Measurements from ENCODE around the gene TMEM79. TPM values are rescaled to one million over a fixed set of nuclear protein-coding genes. Genes with fewer than 3 reads are reported as not detected.

The TMEM79 gene
- total RNA-seq, 1 experiment from 2014 or later = 8.1 TPM

- no TSS peak for BruUV-seq (replicated peaks)
- H3K36me3 Mint-ChIP-seq (ENCODE audit: insufficient read depth, unreplicated experiment) = peaks cover 78% of the 10 kb centered on the region
- CTCF ChIA-PET = interaction anchor here (0.6 to 1.6 kb wide), 8 partner anchors 23 to 1000 kb away, joined by 3 to 6 read pairs (median 3); no protein-coding TSS in a partner anchor
These were observed 7.2 kb upstream of the TMEM79 start for GRCh38 chr1:156276966-156277381.

GRCh38 chr1:156279837-156280236 is 4.3 kb upstream of the TMEM79 start:
- no peaks in the 10 kb centered on the region for H3K9me3 Mint-ChIP-seq (ENCODE audit: unreplicated experiment)
- ChIA-PET POLR2A (interaction anchor here (0.6 to 10.4 kb wide), 10 partner anchors 10 to 1236 kb away, joined by 3 to 210 read pairs (median 32); partner anchors contain the start of genes CCT3, GLMP, PMF1 and SLC25A44), CTCF (interaction anchor here (0.5 to 6.5 kb wide), 14 partner anchors 14 to 351 kb away, joined by 3 to 72 read pairs (median 6); no protein-coding TSS in a partner anchor)
- no peak overlapping the region for H3K4me3 Mint-ChIP-seq (ENCODE audit: unreplicated experiment)
- intact Hi-C loops (cut with micrococcal nuclease) = loop anchor here (5.0 kb wide), 1 partner anchor 37 kb away; no protein-coding TSS in a partner anchor
- no peak for DNase-seq (ENCODE audit: unreplicated experiment)
- no peak for TF ChIP-seq CTCF (IDR thresholded peaks at IDR 0.05; ENCODE audit: unreplicated experiment)
- H3K36me3 Mint-ChIP-seq (ENCODE audit: insufficient read depth, unreplicated experiment) = peaks cover 49% of the 10 kb centered on the region
- no TSS peak for BruUV-seq (replicated peaks)
- H3K27me3 Mint-ChIP-seq (ENCODE audit: insufficient read depth, unreplicated experiment) = no peaks in the 10 kb centered on the region
- no peak overlapping the region for H3K27ac Mint-ChIP-seq (ENCODE audit: low read depth, unreplicated experiment)
- H3K4me1 Mint-ChIP-seq (ENCODE audit: insufficient read depth, unreplicated experiment) = peaks cover 48% of the 10 kb centered on the region

More at GRCh38 chr1:156276966-156277381, 7.2 kb upstream of the TMEM79 start:
- peak overlapping the region; percentile 36 for H3K27ac Mint-ChIP-seq (ENCODE audit: low read depth, unreplicated experiment)
- H3K27me3 Mint-ChIP-seq (ENCODE audit: insufficient read depth, unreplicated experiment) = no peaks in the 10 kb centered on the region
- no peaks in the 10 kb centered on the region for H3K9me3 Mint-ChIP-seq (ENCODE audit: unreplicated experiment)
- intact Hi-C loops (cut with micrococcal nuclease) = no loop called here
- no peak for TF ChIP-seq CTCF (IDR thresholded peaks at IDR 0.05; ENCODE audit: unreplicated experiment)
- POLR2A ChIA-PET = interaction anchor here (0.8 to 2.4 kb wide), 7 partner anchors 13 to 131 kb away, joined by 3 to 22 read pairs (median 3); partner anchors contain the start of genes CCT3, PMF1 and TSACC
- DNase-seq (ENCODE audit: unreplicated experiment) = peak; percentile 88
- peaks cover 32% of the 10 kb centered on the region for H3K4me1 Mint-ChIP-seq (ENCODE audit: insufficient read depth, unreplicated experiment)
- H3K4me3 Mint-ChIP-seq (ENCODE audit: unreplicated experiment) = no peak overlapping the region

DNA sequence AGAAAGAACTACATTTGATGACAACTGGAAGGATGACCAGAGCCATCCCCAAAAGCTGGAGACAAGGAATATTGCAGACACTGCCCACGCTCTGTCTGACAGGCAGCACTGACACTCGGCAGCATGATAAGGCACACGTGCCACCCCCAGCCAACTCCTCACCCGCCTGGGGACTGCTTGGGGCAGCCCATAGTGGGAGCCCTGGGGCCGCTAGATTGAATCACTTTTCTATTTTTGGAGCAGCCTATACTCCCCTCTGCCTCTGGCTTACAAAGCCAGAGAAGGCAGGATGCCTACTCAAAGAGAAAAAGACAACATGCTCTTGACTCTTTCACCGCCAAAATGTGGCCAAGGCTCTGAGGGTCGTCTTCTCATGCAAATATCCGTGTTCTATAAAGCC is 2.8 kb upstream of the TMEM79 start:
- peak overlapping the region; percentile 93 for H3K27ac Mint-ChIP-seq (ENCODE audit: low read depth, unreplicated experiment)
- H3K9me3 Mint-ChIP-seq (ENCODE audit: unreplicated experiment) = no peaks in the 10 kb centered on the region
- TF ChIP-seq CTCF (IDR thresholded peaks at IDR 0.05; ENCODE audit: unreplicated experiment) = no peak
- DNase-seq (ENCODE audit: unreplicated experiment) = peak; percentile 49
- H3K4me3 Mint-ChIP-seq (ENCODE audit: unreplicated experiment) = peak overlapping the region; percentile 92
- ChIA-PET CTCF (interaction anchor here (0.5 to 6.5 kb wide), 13 partner anchors 8 to 684 kb away, joined by 3 to 72 read pairs (median 8); no protein-coding TSS in a partner anchor), POLR2A (interaction anchor here (0.7 to 10.4 kb wide), 17 partner anchors 11 to 348 kb away, joined by 3 to 210 read pairs (median 17); partner anchors contain the start of genes BGLAP, CCT3, GLMP and KHDC4)
- peaks cover 35% of the 10 kb centered on the region for H3K36me3 Mint-ChIP-seq (ENCODE audit: insufficient read depth, unreplicated experiment)
- H3K27me3 Mint-ChIP-seq (ENCODE audit: insufficient read depth, unreplicated experiment) = no peaks in the 10 kb centered on the region
- H3K4me1 Mint-ChIP-seq (ENCODE audit: insufficient read depth, unreplicated experiment) = peaks cover 51% of the 10 kb centered on the region
- BruUV-seq (replicated peaks) = no TSS peak
- intact Hi-C loops (cut with micrococcal nuclease) = loop anchor here (1.0 to 5.0 kb wide), 2 partner anchors 18 to 36 kb away; no protein-coding TSS in a partner anchor

GRCh38 chr1:156281693-156282478 is 2.2 kb upstream of the TMEM79 start:
- CTCF ChIA-PET = interaction anchor here (0.5 to 6.5 kb wide), 16 partner anchors 9 to 684 kb away, joined by 3 to 72 read pairs (median 5); partner anchors contain the start of gene SLC25A44
- H3K4me1 Mint-ChIP-seq (ENCODE audit: insufficient read depth, unreplicated experiment) = peaks cover 45% of the 10 kb centered on the region
- peak overlapping the region; percentile 92 for H3K4me3 Mint-ChIP-seq (ENCODE audit: unreplicated experiment)
- peak overlapping the region; percentile 93 for H3K27ac Mint-ChIP-seq (ENCODE audit: low read depth, unreplicated experiment)
- peaks cover 33% of the 10 kb centered on the region for H3K36me3 Mint-ChIP-seq (ENCODE audit: insufficient read depth, unreplicated experiment)
- intact Hi-C loops (cut with micrococcal nuclease) = loop anchor here (1.0 to 5.0 kb wide), 2 partner anchors 19 to 35 kb away; no protein-coding TSS in a partner anchor
- H3K27me3 Mint-ChIP-seq (ENCODE audit: insufficient read depth, unreplicated experiment) = no peaks in the 10 kb centered on the region
- TF ChIP-seq CTCF (IDR thresholded peaks at IDR 0.05; ENCODE audit: unreplicated experiment) = no peak
- POLR2A ChIA-PET = interaction anchor here (0.6 to 10.4 kb wide), 56 partner anchors 8 to 1655 kb away, joined by 3 to 210 read pairs (median 5); partner anchors contain the start of genes BGLAP, CCT3, GLMP and HDGF
- TSS peak; percentile 31 for BruUV-seq (replicated peaks)
- no peaks in the 10 kb centered on the region for H3K9me3 Mint-ChIP-seq (ENCODE audit: unreplicated experiment)
- DNase-seq (ENCODE audit: unreplicated experiment) = peak; percentile 77

Measured in MCF 10A (cell line).